ENCODE measurements around the gene FIBCD1.

DNA sequence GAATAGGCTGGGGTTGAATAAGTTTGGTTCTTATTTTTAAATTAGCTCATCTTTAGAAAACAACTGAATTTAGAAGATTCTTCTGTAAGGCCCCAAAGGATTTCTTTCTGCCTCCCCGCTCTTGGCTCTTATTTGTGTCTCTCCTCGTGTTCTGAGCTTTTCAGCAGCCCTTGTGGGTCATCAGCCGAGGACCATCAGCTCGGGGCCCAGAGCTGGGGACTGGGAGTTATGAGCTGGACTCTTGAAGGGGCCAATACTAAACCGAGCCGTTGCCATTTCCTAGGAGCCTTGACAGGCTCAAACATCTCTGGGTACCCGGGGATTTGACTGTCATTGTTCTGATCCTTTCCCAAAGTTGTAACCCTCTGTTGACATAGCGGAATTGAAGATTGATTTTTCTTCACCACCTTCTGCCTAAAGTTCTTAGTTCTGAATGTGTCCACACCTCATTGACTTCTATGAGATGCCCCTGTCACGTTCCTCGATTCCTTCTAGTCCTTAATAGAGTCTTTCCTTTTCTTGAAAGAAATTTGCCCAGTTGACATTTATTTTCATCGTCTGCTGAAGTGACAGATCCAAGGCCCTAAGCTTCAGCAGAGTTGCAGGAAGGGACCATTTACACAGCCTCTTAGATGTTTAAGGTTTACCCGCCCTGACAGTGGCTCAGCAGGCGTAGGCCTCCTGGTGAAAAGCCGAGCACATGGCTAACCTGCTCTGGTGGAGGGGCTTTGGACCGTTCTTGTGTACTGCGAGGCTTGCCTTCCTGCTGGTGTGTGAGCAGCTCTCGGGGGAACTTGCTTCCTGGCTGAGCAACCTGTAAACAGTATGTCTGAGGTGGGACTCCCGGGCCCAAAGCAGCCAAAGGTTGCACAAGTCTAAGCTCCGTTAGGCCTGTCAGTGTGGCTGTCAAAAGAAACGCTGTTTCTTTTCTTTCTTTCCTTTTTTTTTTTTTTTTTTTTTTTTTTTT, 80.0 kb downstream of the FIBCD1 start:
- TF ChIP-seq, protein P1, sequence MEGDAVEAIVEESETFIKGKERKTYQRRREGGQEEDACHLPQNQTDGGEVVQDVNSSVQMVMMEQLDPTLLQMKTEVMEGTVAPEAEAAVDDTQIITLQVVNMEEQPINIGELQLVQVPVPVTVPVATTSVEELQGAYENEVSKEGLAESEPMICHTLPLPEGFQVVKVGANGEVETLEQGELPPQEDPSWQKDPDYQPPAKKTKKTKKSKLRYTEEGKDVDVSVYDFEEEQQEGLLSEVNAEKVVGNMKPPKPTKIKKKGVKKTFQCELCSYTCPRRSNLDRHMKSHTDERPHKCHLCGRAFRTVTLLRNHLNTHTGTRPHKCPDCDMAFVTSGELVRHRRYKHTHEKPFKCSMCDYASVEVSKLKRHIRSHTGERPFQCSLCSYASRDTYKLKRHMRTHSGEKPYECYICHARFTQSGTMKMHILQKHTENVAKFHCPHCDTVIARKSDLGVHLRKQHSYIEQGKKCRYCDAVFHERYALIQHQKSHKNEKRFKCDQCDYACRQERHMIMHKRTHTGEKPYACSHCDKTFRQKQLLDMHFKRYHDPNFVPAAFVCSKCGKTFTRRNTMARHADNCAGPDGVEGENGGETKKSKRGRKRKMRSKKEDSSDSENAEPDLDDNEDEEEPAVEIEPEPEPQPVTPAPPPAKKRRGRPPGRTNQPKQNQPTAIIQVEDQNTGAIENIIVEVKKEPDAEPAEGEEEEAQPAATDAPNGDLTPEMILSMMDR (IDR thresholded peaks at IDR 0.05; ENCODE audit: insufficient read depth, low read length), result no peak
- TF ChIP-seq GABPA (IDR thresholded peaks at IDR 0.05; ENCODE audit: low read depth) (no peak), POLR2AphosphoS5 (IDR thresholded peaks at IDR 0.05; ENCODE audit: low read depth) (no peak), SPI1 (IDR thresholded peaks at IDR 0.05; ENCODE audit: borderline replicate concordance, low read depth) (no peak)
- TF ChIP-seq, protein P2, sequence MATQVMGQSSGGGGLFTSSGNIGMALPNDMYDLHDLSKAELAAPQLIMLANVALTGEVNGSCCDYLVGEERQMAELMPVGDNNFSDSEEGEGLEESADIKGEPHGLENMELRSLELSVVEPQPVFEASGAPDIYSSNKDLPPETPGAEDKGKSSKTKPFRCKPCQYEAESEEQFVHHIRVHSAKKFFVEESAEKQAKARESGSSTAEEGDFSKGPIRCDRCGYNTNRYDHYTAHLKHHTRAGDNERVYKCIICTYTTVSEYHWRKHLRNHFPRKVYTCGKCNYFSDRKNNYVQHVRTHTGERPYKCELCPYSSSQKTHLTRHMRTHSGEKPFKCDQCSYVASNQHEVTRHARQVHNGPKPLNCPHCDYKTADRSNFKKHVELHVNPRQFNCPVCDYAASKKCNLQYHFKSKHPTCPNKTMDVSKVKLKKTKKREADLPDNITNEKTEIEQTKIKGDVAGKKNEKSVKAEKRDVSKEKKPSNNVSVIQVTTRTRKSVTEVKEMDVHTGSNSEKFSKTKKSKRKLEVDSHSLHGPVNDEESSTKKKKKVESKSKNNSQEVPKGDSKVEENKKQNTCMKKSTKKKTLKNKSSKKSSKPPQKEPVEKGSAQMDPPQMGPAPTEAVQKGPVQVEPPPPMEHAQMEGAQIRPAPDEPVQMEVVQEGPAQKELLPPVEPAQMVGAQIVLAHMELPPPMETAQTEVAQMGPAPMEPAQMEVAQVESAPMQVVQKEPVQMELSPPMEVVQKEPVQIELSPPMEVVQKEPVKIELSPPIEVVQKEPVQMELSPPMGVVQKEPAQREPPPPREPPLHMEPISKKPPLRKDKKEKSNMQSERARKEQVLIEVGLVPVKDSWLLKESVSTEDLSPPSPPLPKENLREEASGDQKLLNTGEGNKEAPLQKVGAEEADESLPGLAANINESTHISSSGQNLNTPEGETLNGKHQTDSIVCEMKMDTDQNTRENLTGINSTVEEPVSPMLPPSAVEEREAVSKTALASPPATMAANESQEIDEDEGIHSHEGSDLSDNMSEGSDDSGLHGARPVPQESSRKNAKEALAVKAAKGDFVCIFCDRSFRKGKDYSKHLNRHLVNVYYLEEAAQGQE (IDR thresholded peaks at IDR 0.05; ENCODE audit: insufficient replicate concordance, low read depth), result no peak
